ENCODE measurements around the gene MPDZ.

MPDZ gene

DNA sequence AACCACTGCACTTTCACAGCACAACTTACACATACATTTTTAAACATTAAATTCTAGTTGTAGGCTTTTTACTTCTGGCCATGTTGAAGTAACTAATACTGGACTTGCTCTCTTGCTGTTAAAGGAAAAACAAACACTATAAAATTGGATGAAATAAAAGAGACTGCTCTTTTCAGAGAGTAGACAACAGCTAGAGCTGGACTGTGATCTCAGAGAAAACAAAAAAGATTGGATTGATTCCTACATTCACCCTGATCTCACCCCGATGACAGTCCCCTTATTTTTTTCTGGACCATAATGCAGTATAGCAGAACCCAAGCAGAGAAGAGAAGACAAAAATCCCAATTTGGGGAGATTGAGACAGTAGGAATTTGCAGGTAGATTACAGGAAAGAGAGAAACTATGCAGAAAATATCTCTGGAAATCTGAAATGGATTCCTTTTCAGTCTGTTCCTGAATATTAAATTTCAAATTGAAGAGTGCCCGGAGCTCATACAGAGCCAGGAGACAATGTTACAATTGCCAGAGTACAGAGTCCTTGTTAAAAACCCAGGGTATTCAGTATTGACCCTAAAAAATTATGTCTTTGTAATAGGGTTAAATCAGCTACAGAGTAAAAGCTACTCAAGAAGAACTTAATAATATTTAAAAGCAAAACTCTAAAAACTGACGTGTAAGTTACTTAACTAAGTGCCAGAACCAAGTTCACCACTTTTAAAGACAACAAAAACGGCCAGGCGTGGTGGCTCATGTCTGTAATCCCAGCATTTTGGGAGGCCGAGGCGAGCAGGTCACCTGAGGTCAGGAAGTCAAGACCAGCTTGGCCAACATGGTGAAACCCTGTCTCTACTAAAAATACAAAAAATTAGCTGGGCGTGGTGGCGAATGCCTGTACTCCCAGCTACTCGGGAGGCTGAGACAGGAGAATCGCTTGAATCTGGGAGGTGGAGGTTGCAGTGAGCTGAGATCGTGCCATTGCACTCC lies 208.6 kb downstream of the MPDZ start:
- no peak for DNase-seq

DNA sequence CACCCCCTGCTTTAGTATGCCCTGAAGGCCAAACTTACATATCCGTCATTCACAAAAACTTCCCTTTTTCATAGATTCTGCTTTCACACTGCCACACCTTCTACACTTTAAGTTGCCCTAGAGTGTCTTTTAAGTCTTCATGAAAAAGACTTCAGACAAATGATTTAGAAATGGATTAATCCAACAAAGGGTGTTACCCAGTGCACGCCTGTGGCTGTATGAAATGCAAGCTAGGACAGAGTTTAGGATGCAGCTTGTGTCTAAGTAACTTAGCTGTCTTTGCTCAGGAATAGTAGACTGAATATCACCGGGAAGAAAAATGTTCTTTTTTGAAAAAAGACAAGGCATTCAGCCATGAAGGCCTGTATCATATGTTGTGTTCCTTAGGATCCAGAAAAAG lies 210.0 kb downstream of the MPDZ start:
- DNase-seq = no peak

DNA sequence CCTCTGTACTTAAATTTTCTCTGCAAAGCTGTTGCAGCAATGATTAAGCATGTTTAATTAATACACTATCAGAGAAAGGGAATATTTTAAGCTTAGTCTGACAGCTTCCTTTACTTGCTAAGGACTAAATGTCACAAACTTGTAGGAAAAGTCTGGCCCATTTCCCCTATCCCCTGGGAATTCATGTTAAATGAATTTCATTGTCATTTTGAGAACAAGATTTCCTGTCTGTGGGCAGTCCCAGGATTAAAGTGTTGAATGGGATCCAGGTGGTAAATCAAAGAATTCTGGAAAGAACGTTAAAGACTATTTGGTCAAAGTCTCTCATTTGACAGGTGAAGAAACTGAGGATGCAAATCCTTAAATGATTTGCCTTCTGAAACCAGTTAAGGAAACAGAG lies 214.8 kb downstream of the MPDZ start:
- no peak for DNase-seq

DNA sequence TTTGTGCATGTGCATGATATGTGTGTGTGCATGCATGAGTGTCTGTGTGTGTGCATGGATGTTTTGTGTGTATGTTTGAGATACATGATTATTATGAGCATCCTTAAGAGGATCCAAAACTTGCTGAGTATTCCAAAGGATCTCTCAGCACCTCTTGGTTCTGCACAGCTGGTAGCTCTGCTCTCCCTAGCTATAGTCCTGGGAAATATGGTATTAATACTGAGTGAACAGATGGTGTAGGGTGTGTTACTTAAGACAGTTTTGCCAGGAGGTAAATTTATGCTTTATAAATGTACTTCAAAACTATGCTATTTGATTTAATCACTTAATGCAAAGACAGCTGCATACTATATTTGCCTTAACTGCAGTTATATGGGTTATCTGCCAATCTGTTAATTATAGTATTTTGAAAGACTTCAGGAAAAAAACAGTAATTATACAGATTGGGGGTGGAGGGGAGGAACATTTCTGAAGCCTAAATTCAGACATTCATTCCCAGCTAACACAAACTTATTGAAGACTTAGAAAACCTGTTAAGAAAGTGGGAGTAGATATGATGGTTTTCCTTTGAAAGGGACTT lies 215.5 kb downstream of the MPDZ start:
- no peak for DNase-seq

DNA sequence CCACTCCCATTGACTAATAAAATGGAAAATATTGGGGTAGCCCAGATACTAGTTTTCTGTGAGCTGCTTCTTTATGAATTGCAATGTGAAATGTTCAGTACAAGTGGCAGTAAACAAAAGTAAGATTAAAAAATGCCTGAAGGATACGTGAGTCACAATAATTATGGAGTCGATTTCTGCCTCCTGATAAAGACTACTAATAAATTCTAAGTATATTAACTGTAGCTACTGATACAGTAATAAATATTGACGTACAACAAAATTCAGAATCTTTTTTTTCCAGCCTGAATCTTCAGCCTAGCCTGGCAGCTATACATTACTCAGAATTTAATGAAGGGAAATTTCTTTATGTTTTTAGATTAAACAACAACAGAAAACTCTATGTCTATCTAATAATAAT lies 218.1 kb downstream of the MPDZ start:
- DNase-seq = no peak

Data from NCI-H1436 (cell line).